Measurements from ENCODE around the gene ZNF431. TPM values are rescaled to one million over a fixed set of nuclear protein-coding genes. Genes with fewer than 3 reads are reported as not detected.

Gene ZNF431
- total RNA-seq, 4 donors from 2014 or later: 4.1 to 9.1 (median 4.8) TPM

DNA sequence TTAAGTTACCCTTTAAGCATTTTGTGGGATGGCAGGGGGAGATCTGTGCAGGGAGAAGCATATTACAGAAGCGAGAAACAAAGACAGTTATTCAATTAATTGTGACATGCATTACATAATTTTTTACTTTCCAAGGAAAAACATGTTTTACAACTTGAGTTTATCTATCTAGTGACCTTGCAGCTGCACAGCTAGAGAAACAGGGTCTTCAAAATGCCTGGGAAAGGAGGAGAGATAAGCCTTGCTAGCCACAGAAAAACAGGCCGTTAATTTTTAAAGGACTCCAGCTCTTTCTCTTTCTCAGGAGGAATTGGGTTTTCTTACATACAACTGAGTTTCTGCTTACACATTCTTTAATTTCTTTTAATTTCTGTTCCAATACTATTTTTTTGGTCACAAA lies 14.8 kb upstream of the ZNF431 start:
- no peaks in the 10 kb centered on the region for H3K4me1 ChIP-seq
- DNase-seq (ENCODE audit: extremely low spot score): no peak
- H3K4me3 ChIP-seq: no peak overlapping the region
- TF ChIP-seq POLR2AphosphoS5 (IDR thresholded peaks at IDR 0.05): no peak
- no peak for TF ChIP-seq EP300 (IDR thresholded peaks at IDR 0.05)
- TF ChIP-seq, protein P1, sequence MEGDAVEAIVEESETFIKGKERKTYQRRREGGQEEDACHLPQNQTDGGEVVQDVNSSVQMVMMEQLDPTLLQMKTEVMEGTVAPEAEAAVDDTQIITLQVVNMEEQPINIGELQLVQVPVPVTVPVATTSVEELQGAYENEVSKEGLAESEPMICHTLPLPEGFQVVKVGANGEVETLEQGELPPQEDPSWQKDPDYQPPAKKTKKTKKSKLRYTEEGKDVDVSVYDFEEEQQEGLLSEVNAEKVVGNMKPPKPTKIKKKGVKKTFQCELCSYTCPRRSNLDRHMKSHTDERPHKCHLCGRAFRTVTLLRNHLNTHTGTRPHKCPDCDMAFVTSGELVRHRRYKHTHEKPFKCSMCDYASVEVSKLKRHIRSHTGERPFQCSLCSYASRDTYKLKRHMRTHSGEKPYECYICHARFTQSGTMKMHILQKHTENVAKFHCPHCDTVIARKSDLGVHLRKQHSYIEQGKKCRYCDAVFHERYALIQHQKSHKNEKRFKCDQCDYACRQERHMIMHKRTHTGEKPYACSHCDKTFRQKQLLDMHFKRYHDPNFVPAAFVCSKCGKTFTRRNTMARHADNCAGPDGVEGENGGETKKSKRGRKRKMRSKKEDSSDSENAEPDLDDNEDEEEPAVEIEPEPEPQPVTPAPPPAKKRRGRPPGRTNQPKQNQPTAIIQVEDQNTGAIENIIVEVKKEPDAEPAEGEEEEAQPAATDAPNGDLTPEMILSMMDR (IDR thresholded peaks at IDR 0.05): no peak
- no peak for TF ChIP-seq POLR2A (IDR thresholded peaks at IDR 0.05; ENCODE audit: low read depth)
- H3K27ac ChIP-seq (replicated peaks in 1 of 4): no peak overlapping the region
- intact Hi-C loops (cut with DNase I): no loop called here
- WGBS: 36% methylated on average over 2 of the region's 2 CpGs
- H3K27me3 ChIP-seq: no peaks in the 10 kb centered on the region
- no peaks in the 10 kb centered on the region for H3K9me3 ChIP-seq
- H3K36me3 ChIP-seq: no peaks in the 10 kb centered on the region

DNA sequence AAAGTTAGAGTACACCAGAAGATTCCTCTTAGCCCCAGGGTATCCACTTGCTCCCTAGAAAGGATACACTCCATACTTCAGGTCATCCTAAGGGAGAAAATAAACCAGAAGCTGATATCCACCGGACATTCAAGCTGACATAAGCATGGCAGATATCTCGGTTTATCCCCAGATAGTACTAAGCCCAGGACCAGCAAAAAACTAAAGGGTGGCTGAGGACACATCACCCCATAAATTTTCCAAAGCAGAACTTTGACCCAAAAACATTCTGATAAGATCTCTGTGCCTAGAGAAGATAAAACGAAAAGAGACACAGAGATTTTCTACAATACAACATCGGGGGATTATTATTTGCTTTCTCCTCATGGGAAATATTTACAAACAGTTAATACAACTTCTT lies 13.9 kb upstream of the ZNF431 start:
- Histone ChIP-seq H3K27me3 (no peaks in the 10 kb centered on the region), H3K9me3 (no peaks in the 10 kb centered on the region), H3K36me3 (no peaks in the 10 kb centered on the region), H3K4me3 (no peak overlapping the region), H3K4me1 (no peaks in the 10 kb centered on the region), H3K27ac (replicated peaks in 1 of 4) (no peak overlapping the region)
- TF ChIP-seq, protein P1 (IDR thresholded peaks at IDR 0.05): no peak
- no peak for TF ChIP-seq POLR2A (IDR thresholded peaks at IDR 0.05; ENCODE audit: low read depth)
- TF ChIP-seq EP300 (IDR thresholded peaks at IDR 0.05): no peak
- no peak for TF ChIP-seq POLR2AphosphoS5 (IDR thresholded peaks at IDR 0.05)
- intact Hi-C loops (cut with DNase I): no loop called here
- no peak for DNase-seq (ENCODE audit: extremely low spot score)
- 66% methylated on average over 4 of the region's 4 CpGs for WGBS

DNA sequence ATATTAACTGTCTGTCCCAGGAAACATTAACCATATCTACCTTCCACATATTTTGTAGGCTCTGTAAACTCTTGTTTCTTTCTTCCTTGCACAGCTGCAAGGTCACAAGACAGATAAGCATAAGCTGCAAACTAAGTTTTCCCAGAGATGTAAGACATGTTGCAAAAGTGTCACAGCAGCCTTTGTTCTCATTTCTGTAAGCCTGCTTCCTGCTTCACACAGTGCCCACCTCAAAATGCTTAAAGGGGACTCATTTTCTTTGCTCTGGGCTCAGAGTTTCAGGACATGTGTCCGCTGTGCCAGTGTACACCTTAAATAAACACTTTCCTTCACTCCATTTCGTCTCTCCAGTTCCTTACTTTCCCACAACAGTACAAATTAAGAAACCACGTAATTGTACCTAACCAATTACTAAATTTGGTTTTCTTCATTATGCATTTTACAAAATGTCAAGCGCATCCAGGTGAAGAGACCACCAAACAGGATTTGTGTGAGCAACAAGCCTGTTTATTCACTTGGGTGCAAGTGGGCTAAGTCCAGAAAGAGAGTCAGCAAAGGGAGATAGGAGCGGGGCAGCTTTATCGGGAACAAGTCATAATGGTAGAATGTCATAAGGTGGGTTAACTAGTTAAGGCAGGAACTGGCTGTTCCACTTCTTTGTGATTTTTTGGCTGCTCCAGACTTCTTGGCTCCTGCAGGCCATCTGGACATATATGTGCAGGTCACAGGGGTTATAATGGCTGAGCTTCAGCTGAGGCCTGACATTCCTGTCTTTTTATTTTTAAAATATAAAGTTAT lies 12.7 kb upstream of the ZNF431 start:
- Histone ChIP-seq H3K27ac (replicated peaks in 1 of 4) (no peak overlapping the region), H3K4me1 (no peaks in the 10 kb centered on the region), H3K9me3 (no peaks in the 10 kb centered on the region), H3K4me3 (no peak overlapping the region), H3K36me3 (no peaks in the 10 kb centered on the region), H3K27me3 (no peaks in the 10 kb centered on the region)
- intact Hi-C loops (cut with DNase I): no loop called here
- 82% methylated on average over 6 of the region's 6 CpGs for WGBS
- DNase-seq (ENCODE audit: extremely low spot score): no peak
- TF ChIP-seq POLR2AphosphoS5 (IDR thresholded peaks at IDR 0.05) (no peak), EP300 (IDR thresholded peaks at IDR 0.05) (no peak), POLR2A (IDR thresholded peaks at IDR 0.05; ENCODE audit: low read depth) (no peak)
- TF ChIP-seq, protein P1 (IDR thresholded peaks at IDR 0.05): no peak

DNA sequence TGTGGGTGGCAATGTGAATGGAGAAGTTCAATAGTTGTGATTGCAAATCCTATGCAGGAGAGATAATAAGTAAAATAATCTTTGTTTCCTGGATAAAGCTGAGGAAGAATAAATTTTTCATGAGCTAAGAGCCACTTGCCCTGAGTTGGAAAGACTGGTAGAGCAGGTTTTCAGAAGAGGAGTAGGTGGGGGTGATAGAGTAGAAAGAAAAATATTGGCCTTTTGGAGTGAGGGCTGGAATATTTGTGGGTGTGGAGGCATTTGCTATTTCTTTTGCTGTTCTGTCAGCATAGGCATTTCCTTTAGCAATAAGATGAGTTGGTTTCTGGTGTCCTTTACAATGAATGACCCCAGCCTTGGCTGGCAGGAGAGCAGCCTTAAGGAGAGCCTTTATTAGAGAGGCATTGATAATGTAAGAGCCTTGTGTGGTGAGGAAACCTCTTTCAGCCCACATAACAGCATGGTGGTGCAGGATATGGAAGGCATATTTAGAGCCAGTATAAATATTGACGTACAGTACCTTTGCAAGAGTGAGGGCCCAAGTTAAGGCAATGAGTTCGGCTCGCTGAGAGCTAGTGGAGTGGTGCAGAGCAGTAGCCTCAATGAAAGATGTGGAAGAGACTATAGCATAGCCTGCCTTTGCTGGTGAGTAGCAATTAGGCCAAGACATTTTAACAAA lies 11.6 kb upstream of the ZNF431 start:
- H3K27ac ChIP-seq (replicated peaks in 1 of 4): no peak overlapping the region
- no peaks in the 10 kb centered on the region for H3K36me3 ChIP-seq
- WGBS: 63% methylated on average over 3 of the region's 3 CpGs
- intact Hi-C loops (cut with DNase I): no loop called here
- no peaks in the 10 kb centered on the region for H3K9me3 ChIP-seq
- no peak overlapping the region for H3K4me3 ChIP-seq
- no peaks in the 10 kb centered on the region for H3K4me1 ChIP-seq
- peaks cover 0 to 4% (median 0%) of the 10 kb centered on the region in 4 donors for H3K27me3 ChIP-seq
- no peak for DNase-seq (ENCODE audit: extremely low spot score)
- no peak for TF ChIP-seq POLR2A (IDR thresholded peaks at IDR 0.05; ENCODE audit: low read depth)
- TF ChIP-seq POLR2AphosphoS5 (IDR thresholded peaks at IDR 0.05): no peak
- TF ChIP-seq, protein P1 (IDR thresholded peaks at IDR 0.05): no peak
